GM12865 (cell line): ENCODE results near the gene RGS6.

Experiments
- DNase-seq: peaks from one replicate; pipeline ENCODE4 v3.0.0; 2010; ENCODE audit warnings: low read depth
- H3K4me3 ChIP-seq: 2 replicates; pipeline ENCODE4 v1.5.1; 2011; ENCODE audit warnings: mild to moderate bottlenecking, low read depth, low read length, control low read depth
- CTCF ChIP-seq: IDR thresholded peaks from 2 replicates; pipeline ENCODE4 v1.5.1; 2011; ENCODE audit warnings: low read length, control low read depth, low read depth, inconsistent platforms; ENCODE audit not compliant: insufficient read depth; ENCODE audit errors: missing control alignments

Gene RGS6

DNA sequence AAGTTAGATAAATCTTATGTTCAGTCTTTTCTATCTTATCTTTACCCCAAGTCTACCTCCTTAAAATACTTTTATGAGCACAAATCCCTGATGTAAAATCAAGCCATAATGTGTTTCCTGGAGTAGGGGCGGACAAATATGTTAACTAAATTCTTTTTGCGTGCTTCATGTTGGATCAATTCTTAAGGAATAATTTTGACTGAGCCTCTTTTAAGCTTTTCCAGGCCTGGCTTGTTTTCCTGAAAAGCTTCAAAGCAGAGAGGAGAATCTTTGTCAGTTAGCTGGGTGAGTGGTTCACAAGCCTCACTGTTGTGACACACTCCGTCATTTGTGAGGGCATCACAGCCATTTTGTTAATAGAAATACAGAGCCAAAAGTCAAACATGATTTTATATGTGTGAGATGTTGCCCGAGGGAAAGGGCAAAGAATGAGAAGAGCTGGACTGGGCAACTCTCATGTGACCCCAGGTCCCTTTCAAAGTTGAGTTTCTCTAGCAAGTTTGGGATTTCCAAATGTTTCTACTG is 468.9 kb downstream of the RGS6 start:
- no peak overlapping the region for H3K4me3 ChIP-seq
- no peak for TF ChIP-seq CTCF
- DNase-seq, result no peak

DNA sequence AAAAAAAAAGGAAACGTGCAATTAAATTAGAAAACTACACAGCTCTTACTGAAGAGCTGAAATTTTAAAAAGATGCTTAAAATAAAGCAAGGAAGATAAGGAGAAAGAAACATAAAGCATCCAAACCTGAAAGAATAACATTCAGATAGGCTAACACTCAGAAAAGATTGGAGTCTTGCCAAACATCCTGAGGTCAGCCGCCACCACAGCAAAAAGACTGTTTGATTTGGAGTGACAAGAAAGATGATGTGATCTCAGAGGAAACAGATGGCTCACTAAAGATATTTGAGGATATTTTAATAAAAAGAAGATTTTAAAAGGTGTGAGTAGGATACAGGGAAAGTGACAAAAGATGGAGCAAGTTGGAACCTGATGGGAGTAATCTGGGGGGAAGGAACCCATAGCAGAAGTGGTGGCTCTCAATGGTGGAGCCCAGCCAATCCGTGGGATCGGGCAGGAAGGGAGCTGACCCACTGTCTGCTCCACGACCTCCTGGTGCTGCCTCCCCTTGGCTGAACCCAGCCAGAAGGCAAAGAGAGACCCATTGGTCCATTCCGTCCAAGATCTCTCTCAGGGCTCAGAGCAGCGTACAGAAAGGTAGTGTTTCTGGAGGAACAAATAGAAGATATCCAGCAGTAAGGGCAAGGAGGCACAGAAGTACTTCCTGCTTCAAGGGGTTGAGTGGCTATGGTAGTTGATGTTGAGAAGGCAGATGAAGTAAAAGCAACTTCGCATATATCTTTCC is 469.6 kb downstream of the RGS6 start:
- no peak overlapping the region for H3K4me3 ChIP-seq
- TF ChIP-seq CTCF, result no peak
- DNase-seq, result peak; percentile 31

GRCh38 chr14:72402377-72402772 is 470.1 kb downstream of the RGS6 start:
- no peak overlapping the region for H3K4me3 ChIP-seq
- TF ChIP-seq CTCF, result no peak
- no peak for DNase-seq

DNA sequence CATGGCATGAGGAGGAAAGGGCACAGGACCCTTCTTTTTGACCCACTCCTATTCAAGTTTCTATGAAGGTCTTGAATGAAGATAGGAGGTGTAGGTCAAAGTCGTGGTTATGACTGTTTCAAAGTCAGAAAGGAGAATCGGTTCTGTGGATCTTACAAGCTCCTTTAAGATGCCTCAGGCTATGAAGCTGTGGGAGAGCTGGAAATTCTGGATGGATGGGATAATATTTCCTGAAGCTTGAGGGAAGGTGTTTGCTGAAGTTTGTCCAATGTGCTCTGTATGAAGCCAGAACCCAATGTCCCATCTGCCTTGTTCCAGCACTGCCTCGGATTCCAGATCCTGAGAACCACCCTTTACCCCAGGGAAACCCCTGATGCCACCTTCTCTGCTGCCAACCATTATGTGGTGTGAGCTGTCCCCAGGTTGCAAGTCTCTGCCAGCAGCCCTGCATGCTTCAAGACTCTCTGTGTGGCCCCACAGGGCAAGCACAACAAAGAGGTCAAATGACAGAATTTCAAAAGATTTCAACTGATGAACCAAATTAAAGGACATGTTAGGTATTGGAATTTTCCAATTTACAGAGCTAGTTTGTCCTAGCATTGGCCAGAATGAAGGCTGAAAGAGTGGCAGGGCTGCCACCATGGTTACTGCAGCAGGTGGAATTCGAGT is 472.0 kb downstream of the RGS6 start:
- H3K4me3 ChIP-seq, result no peak overlapping the region
- no peak for DNase-seq
- no peak for TF ChIP-seq CTCF

DNA sequence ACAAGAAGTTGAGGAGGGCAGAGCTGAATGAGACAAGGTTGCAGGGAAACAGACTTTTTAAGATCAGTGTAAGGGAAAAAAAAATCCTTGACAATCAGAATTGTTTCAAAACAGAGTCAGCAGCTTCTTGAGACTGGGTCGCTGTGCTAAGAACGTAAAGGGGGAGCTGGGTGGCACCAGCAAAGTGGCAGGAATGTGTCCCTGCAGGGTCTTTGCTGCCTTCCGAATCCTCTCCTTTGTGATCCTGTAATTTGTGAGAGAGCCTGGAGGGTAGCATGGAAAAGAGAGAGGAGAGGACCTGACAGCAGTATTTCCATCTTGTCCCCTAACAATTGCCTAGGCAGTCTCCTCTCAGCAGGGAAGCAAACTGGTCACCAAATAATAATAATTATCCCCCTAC is 472.8 kb downstream of the RGS6 start:
- H3K4me3 ChIP-seq, result no peak overlapping the region
- DNase-seq, result no peak
- TF ChIP-seq CTCF, result no peak

DNA sequence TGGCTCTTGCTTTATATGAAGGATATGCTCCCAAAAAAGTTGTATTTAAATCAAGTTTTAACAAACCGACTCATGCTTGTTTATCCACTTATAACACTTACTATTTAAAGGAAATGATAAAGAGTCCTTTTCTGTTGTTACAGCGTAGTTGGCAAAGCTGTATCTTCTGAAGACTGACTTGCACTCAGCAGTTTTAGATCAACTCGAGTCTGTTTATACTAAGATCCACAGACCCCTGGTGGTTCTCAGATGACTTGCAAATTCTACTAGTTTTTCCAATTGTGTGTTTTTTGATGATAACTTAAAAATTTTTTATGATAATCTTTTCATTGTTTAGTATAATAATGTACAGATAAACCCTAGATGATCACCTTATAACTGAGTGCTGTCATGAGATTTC is 475.8 kb downstream of the RGS6 start:
- TF ChIP-seq CTCF, result no peak
- DNase-seq, result no peak
- no peak overlapping the region for H3K4me3 ChIP-seq
